Loucy (cell line): ENCODE results near the gene FASLG.

Source experiments
- EZH2phosphoT487 ChIP-seq: fragments of 200-600 bp; IDR thresholded peaks from 2 replicates; pipeline ENCODE4 v1.6.1; 2018; ENCODE audit warnings: antibody characterized with exemption, mild to moderate bottlenecking, moderate library complexity, borderline replicate concordance
- TF ChIP-seq, protein P1 (sequence below): fragments of 200-600 bp; sonication (generic); conservative IDR thresholded peaks from 2 replicates; pipeline ENCODE4 v1.5.1; 2014; ENCODE audit warnings: mild to moderate bottlenecking, antibody characterized with exemption, low read length

GRCh38 chr1:172700556-172700955 is 41.7 kb downstream of the FASLG start:
- TF ChIP-seq, protein P1, sequence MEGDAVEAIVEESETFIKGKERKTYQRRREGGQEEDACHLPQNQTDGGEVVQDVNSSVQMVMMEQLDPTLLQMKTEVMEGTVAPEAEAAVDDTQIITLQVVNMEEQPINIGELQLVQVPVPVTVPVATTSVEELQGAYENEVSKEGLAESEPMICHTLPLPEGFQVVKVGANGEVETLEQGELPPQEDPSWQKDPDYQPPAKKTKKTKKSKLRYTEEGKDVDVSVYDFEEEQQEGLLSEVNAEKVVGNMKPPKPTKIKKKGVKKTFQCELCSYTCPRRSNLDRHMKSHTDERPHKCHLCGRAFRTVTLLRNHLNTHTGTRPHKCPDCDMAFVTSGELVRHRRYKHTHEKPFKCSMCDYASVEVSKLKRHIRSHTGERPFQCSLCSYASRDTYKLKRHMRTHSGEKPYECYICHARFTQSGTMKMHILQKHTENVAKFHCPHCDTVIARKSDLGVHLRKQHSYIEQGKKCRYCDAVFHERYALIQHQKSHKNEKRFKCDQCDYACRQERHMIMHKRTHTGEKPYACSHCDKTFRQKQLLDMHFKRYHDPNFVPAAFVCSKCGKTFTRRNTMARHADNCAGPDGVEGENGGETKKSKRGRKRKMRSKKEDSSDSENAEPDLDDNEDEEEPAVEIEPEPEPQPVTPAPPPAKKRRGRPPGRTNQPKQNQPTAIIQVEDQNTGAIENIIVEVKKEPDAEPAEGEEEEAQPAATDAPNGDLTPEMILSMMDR: no peak
- TF ChIP-seq EZH2phosphoT487: no peak
